GM19239 (cell line): ENCODE data around the gene NUFIP2.

Experiments
- DNase-seq: peaks from one replicate; pipeline ENCODE4 v3.0.0; 2011; ENCODE audit warnings: low spot score; ENCODE audit not compliant: insufficient read length
- FAIRE-seq: peaks from 2 replicates; lab custom pipeline; 2011; peaks lifted over from hg19 to GRCh38; lab: Jason Lieb, UNC

The NUFIP2 gene

GRCh38 chr17:29209073-29209472 is 84.9 kb downstream of the NUFIP2 start:
- no peak for DNase-seq
- FAIRE-seq: no peak

GRCh38 chr17:29207975-29208374 is 86.0 kb downstream of the NUFIP2 start:
- FAIRE-seq: no peak

More at GRCh38 chr17:29207975-29208374, 86.0 kb downstream of the NUFIP2 start:
- no peak for DNase-seq
